ENCODE data around the gene RSL24D1. TPM values are rescaled to one million over a fixed set of nuclear protein-coding genes. Genes with fewer than 3 reads are reported as not detected.
A peak's percentile ranks its signal among the peaks of the same experiment; 100 is the strongest.

RSL24D1 gene
- total and polyA plus RNA-seq, 9 of the 15 experiments (the other 6 are each of a cell fraction or from before 2014, with no cell fraction given): 133 to 324 (median 223) TPM

- TF ChIP-seq SMC3 (conservative IDR thresholded peaks at IDR 0.05; ENCODE audit: insufficient read depth, low read depth, low read length): peak; percentile 14; the same call in 1 of the 2 replicates
- TF ChIP-seq ATF7 (IDR thresholded peaks at IDR 0.05): peak; percentile 96
- TF ChIP-seq C11orf30 (IDR thresholded peaks at IDR 0.05; ENCODE audit: low read depth): peak; percentile 63
- no peak for TF ChIP-seq USF1 (CRISPR knock-in tag; IDR thresholded peaks at IDR 0.05)
- 0 out of 2 replicates have a peak, but pooled peaks have one; percentile 42 for TF ChIP-seq HEY1 (CRISPR knock-in tag; IDR thresholded peaks at IDR 0.05; ENCODE audit: borderline replicate concordance)
- peak; percentile 75 for TF ChIP-seq PML (IDR thresholded peaks at IDR 0.05; ENCODE audit: low read length)
- TF ChIP-seq ETV1 (tag; conservative IDR thresholded peaks at IDR 0.05; ENCODE audit: low read depth): peak; percentile 96
- peak; percentile 57 for TF ChIP-seq NEUROD1 (IDR thresholded peaks at IDR 0.05; ENCODE audit: borderline replicate concordance, low read depth, low read length, partially characterized antibody)
- 0 out of 2 replicates have a peak, but pooled peaks have one; percentile 22 for TF ChIP-seq ZBTB7A (IDR thresholded peaks at IDR 0.05; ENCODE audit: borderline replicate concordance, control insufficient read depth, low read depth, low read length)
- TF ChIP-seq VEZF1 (CRISPR knock-in tag; IDR thresholded peaks at IDR 0.05): peak; percentile 91
- peak; percentile 71 for TF ChIP-seq POLR2AphosphoS5 (IDR thresholded peaks at IDR 0.05; ENCODE audit: control insufficient read depth, insufficient read depth, low read depth, low read length)
- peak; percentile 89 for TF ChIP-seq POLR2G (IDR thresholded peaks at IDR 0.05; ENCODE audit: low read depth, low read length)
- peak; percentile 97 for TF ChIP-seq GABPB1 (CRISPR knock-in tag; IDR thresholded peaks at IDR 0.05)
- TF ChIP-seq FOXK2 (conservative IDR thresholded peaks at IDR 0.05 in 1 of 2, IDR thresholded peaks at IDR 0.05 in 1 of 2; ENCODE audit: low read depth in 2 of 2): peak; percentile 89 to 94
- peak; percentile 17 to 41; a peak in 3 of 4 replicates for TF ChIP-seq RAD21 (CRISPR knock-in tag; conservative IDR thresholded peaks at IDR 0.05 in 1 of 2, IDR thresholded peaks at IDR 0.05 in 1 of 2)
- no peak for TF ChIP-seq NR1H2 (CRISPR knock-in tag; IDR thresholded peaks at IDR 0.05)
- peak; percentile 41; the same call in 1 of the 2 replicates for TF ChIP-seq ZBTB1 (CRISPR knock-in tag; IDR thresholded peaks at IDR 0.05; ENCODE audit: borderline replicate concordance, low read depth)
- TF ChIP-seq ZFX (CRISPR knock-in tag; IDR thresholded peaks at IDR 0.05): peak; percentile 54; the same call in 1 of the 2 replicates
- TF ChIP-seq TAF7 (tag; IDR thresholded peaks at IDR 0.05): peak; percentile 16; the same call in 1 of the 2 replicates
- TF ChIP-seq MAZ (CRISPR knock-in tag; conservative IDR thresholded peaks at IDR 0.05 in 1 of 2, IDR thresholded peaks at IDR 0.05 in 1 of 2): peak in 1 of 2 experiments; percentile 56; a peak in 1 of 4 replicates
- TF ChIP-seq NRF1 (conservative IDR thresholded peaks at IDR 0.05 in 1 of 2, IDR thresholded peaks at IDR 0.05 in 1 of 2): peak; percentile 97 to 98
- peak; percentile 56; the same call in 1 of the 2 replicates for TF ChIP-seq ZKSCAN1 (IDR thresholded peaks at IDR 0.05; ENCODE audit: low read depth, low read length)
Observed at GRCh38 chr15:55196458-55197361, at the start of gene RSL24D1 (continued).

Data from K562 (cell line).